Activated CD4-positive, alpha-beta T cell treated with anti-CD3 and anti-CD28 coated beads, Interleukin-2, amount 50 U/mL, for 16 hours (primary cell): ENCODE measurements around the gene TMEM245.
A peak's percentile ranks its signal among the peaks of the same experiment; 100 is the strongest.
"Not testable (repeated sequence)": the region's sequence is repeated elsewhere in the genome, so short reads cannot be mapped to it uniquely, and the experiment has no call there.

Source experiments
- DNase-seq: peaks from one replicate; pipeline ENCODE4 v3.0.0-alpha.2; 2020

TMEM245 gene

GRCh38 chr9:109129470-109130197, 9.9 kb upstream of the TMEM245 start:
- no peak for DNase-seq

- not testable (repeated sequence) for DNase-seq
Observed at GRCh38 chr9:109126671-109127070, 6.9 kb upstream of the TMEM245 start.

- DNase-seq: no peak
Observed at GRCh38 chr9:109124121-109124520, 4.4 kb upstream of the TMEM245 start.

DNA sequence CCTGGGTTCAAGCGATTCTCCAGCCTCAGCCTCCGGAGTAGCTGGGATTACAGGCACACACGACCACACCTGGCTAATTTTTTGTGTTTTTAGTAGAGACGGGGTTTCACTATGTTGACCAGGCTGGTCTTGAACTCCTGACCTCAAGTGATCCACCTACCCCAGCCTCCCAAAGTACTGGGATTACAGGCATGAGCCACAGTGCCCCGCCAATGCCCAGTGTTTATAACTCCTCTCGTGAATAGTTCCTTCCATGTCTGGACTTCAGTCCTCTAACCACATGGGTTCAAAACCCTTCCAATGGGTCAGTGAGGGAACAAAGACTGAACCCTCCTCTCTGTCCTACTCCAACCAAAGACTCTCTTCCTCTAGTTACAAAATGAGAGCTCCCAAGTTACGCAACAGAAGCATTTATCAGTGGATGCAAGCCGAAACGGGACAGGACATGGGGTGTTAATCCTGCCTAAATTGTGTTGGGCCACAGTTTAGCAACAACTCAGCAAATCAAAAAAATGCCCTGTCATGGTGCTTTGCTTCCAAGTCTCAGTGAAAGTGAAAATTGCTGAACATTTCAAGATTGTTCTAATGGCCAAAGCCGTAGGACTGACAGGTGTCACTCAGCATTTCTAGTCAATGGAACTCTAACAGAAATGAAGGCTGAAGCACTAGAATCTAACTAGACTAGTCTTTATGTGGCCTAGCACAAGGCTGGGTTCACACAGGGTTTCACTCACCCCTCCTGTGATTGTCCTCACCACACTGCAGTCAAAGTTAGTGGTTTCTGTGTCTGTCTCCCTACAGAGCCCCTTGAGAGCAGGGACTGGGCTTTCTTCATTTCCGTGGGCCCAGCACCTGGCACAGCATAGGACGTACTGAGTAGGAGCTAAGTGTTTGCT, 3.2 kb upstream of the TMEM245 start:
- no peak for DNase-seq

GRCh38 chr9:109121232-109121796, 1.6 kb upstream of the TMEM245 start:
- DNase-seq: no peak

DNA sequence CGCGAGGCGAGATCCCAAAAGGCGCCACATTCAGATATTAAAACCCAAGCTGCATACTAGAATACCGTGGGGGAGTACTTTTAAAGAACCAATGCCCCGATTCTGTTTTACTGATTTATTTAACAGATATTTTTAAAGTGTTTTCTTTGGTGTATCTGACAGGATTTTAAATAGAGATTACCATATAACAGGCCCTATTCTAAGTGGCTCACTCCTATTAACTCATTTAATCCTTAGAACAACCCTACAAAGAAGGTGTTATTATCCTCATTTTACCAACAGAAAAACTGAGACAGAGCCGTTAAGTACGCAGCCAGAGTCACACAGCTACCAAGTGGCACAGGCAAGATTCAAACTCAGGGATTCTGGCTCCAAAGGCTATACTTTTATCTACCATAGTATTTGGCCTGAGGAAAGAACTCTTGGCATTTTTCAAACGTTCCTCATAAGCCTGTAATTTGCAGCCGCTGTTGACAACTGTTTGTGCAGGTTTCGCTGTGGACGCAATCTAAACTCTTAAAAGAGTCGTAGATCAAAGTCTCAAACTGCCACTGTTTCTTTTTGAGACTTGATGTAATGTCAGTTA, 550 bp upstream of the TMEM245 start:
- no peak for DNase-seq

GRCh38 chr9:109118808-109119438, 824 bp downstream of the TMEM245 start:
- DNase-seq: no peak

DNA sequence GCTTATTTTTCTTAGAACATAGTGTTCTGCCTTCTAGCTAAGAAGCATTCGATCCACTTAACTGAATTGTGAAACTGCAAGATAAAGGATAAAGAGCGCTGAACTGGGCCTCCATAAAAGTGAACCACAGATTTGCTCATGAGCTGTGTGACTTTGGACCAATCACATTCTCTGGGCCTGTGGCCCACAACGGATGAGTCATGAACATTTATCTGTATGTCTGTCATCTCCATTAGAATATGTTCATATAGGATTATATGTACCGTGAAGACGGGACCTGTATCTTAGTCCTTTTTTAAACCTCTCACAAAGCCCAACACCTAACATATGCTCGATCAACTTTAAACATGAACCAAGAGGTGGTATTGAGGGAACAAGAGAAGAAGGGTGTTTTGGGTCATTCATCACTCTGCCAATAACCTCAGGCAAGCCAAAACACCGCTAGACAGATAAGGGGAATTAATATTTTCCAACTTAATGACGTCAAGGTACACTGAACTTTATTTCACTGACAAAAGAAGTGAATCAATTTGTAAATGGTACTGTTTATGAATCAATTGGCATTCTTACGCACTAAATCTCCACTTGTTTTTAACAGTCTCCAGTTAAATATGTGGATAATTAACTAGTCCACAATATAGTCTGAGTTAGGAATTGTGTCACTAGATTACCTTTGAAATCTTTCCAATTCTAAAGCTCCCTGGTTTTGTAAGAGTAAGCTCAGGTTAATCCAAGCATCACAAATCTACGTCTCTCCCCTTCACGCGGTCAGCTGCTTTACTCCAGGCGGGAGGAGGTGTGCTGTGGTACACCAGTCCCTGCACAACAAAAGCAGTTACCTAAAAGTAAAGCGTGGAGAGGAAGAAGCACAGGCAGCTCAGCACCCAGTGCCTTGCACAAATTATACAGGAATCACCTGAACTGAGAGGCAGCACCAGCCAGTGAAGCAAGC, 1.6 kb downstream of the TMEM245 start:
- peak; percentile 80 for DNase-seq

DNA sequence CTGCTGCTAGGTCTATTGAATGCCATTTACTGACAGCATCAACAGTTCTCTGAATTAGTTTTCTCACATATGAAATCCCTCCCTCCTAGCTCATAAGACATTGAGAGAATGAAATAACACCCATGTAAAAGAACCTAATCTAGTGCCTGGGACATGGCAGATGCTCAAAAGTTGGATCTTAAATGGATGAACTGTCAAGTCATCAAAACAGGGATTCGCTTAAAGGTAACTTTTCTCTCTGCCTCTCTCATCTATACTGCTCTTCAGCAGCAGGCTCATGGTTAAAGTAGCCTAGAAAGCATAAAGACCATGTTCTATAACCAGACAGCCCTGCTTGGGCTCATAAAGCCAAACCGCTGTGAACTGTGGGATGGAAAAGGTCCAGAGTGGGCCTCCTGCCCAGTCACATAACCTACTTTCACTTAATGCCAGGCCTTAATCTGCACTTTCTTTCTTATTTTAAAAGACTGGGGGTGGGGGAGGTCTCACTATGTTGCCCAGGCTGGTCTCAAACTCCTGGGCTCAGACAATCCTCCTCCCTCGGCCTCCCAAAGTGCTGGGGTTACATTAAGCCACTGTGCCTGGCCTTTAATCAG, 3.7 kb downstream of the TMEM245 start:
- no peak for DNase-seq

- peak; percentile 56 for DNase-seq
Observed at GRCh38 chr9:109114670-109115069, 5.1 kb downstream of the TMEM245 start.

- DNase-seq: no peak
Observed at GRCh38 chr9:109113892-109114609, 5.7 kb downstream of the TMEM245 start.

GRCh38 chr9:109113254-109113653, 6.5 kb downstream of the TMEM245 start:
- no peak for DNase-seq

GRCh38 chr9:109110329-109111021, 9.3 kb downstream of the TMEM245 start:
- peak; percentile 69 for DNase-seq

DNA sequence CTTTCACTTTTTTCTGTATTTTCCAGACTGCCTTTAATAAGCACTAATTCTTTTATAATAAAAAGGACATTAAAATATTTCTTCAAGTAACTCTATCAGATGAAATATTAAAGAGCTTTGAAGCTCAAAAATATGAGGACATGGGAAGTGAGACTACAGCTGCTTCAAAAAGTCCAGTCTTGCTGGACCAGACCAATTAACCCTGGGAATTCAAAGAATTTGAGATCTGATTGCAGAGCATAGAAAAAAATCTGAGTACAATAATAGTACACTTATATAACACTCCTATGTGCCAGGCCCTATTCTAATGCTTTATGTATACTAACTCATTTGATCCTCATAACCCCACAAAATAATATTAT, 9.8 kb downstream of the TMEM245 start:
- no peak for DNase-seq

- DNase-seq: no peak
Observed at GRCh38 chr9:109108318-109108717, 11.4 kb downstream of the TMEM245 start.

DNA sequence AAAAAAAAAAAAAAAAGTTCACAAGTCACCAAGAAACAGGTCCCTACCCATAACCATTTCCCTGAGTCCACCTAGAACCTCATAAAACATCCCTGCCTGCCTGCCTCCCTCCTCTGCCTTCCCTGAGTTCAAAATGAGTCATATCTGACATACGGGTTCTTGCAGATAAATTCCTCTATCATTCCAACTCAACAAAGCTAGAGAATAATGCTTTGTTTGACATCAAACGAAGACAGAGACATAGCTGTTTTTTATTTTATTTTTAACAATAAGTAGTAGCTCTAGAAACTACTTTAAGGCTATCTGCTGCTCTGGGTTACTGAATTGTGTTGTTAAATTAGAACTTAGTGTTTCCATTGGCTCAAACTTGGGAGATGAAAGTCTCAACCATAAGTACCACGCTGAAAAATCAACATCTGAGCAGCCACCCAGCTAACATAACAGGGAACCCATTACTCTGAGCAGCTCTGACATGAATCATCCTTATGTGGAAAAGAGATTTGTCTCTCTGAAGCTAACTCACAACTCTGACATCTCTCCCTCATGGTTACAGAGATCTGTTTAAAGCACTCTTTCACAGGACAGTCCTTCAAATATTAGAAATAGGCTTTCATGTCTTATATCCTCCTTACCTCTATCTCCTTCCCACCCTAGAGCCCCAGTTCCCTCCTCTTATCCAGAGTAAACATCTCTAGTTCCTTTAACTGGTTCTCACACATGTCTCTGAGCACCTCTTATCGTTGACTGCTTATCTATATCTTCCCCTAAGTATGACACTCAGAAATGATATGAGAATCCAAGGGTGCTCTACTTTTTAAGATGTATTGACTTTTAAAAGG, 12.1 kb downstream of the TMEM245 start:
- DNase-seq: peak; percentile 25

- DNase-seq: peak; percentile 93
Observed at GRCh38 chr9:109101810-109102209, 17.9 kb downstream of the TMEM245 start.

GRCh38 chr9:109101202-109101595, 18.5 kb downstream of the TMEM245 start:
- peak; percentile 35 for DNase-seq
